ENCODE data around the gene SLC4A7.

The SLC4A7 gene

DNA sequence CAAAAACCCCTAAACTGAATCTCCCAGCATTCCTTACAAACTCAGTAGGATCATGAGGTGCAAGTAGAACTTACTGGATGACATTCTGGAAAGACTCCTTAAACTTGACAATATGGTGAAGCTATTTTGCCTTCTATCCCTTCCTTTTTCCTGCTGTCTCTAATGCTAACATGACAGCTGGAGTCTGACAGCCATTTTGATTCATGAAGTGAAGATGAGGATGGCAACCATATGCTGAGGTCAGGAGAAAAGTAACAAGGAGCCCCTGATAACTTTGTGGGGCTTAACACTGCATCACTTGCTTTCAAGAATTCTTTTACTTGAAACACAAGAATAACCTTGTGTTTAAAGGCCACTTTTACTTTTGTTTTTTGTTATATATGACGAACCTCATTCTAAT is 100.0 kb downstream of the SLC4A7 start:
- Histone ChIP-seq H3K4me1 (ENCODE audit: control insufficient read depth, low read length) (no peaks in the 10 kb centered on the region), H3K9me2 (replicated peaks; ENCODE audit: control insufficient read depth, low read length) (no peaks in the 10 kb centered on the region), H3K27ac (ENCODE audit: low read depth, low read length) (no peak overlapping the region), H4K20me1 (ENCODE audit: control insufficient read depth, insufficient read depth, low read depth, low read length) (no peaks in the 10 kb centered on the region), H3K4me3 (ENCODE audit: low read length) (no peak overlapping the region), H3K36me3 (ENCODE audit: control insufficient read depth, low read length) (peaks cover 77% of the 10 kb centered on the region), H3K9me3 (ENCODE audit: control insufficient read depth, insufficient read depth, low read length) (no peaks in the 10 kb centered on the region), H3K4me2 (ENCODE audit: low read length) (no peak overlapping the region), H3K79me2 (ENCODE audit: control insufficient read depth, low read length) (no peaks in the 10 kb centered on the region), H3K27me3 (ENCODE audit: control insufficient read depth, low read length) (no peaks in the 10 kb centered on the region), H3F3A (ENCODE audit: control insufficient read depth, insufficient read depth) (no peaks in the 10 kb centered on the region; the same call in 1 of the 2 replicates)
- no peak for TF ChIP-seq EZH2phosphoT487 (IDR thresholded peaks at IDR 0.05; ENCODE audit: borderline replicate concordance, low read length)
- TF ChIP-seq, protein P1, sequence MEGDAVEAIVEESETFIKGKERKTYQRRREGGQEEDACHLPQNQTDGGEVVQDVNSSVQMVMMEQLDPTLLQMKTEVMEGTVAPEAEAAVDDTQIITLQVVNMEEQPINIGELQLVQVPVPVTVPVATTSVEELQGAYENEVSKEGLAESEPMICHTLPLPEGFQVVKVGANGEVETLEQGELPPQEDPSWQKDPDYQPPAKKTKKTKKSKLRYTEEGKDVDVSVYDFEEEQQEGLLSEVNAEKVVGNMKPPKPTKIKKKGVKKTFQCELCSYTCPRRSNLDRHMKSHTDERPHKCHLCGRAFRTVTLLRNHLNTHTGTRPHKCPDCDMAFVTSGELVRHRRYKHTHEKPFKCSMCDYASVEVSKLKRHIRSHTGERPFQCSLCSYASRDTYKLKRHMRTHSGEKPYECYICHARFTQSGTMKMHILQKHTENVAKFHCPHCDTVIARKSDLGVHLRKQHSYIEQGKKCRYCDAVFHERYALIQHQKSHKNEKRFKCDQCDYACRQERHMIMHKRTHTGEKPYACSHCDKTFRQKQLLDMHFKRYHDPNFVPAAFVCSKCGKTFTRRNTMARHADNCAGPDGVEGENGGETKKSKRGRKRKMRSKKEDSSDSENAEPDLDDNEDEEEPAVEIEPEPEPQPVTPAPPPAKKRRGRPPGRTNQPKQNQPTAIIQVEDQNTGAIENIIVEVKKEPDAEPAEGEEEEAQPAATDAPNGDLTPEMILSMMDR (IDR thresholded peaks at IDR 0.05; ENCODE audit: low read depth, low read length, poor library complexity, severe bottlenecking): no peak

DNA sequence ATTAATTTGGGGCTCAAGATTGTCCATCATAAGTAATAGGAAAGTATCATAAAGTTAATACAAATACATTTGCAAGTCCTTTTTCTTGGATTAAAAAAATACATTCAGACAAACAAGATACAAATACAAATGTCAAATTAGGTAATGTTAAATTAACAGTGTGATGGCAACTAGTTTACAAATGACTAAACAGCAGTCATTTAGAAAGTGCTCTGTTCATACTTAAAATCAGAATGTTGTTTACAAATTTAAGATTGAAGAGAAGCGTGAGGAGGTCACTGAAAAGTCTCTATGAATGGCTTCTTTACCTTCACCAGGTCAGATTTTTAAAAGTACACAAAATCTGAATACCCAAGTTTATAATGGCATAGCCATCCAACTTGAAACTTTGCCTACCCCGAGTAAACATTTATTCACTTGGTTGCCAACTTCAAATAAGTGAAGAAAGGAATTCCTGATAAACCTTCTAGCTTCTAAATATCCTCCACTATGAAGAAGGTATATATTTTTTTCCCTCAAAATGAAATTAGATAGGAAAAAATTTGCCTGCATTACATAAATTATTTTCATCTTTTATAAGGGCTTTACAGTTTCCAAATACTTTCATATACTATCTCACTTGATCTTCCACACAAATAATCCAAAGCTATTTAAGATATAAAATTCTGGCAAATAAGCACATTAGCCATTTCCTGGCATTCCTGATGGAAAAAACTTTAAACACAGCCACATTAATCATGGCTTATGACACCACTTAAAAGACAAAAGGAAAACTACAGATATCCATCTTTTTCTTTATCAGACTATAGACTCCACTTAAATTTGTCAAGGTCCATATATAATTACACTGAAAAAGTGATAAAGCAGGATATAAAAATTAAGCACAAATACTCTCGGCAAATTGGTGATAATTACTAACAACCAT is 103.5 kb downstream of the SLC4A7 start:
- no peaks in the 10 kb centered on the region for H3K9me3 ChIP-seq (ENCODE audit: control insufficient read depth, insufficient read depth, low read length)

DNA sequence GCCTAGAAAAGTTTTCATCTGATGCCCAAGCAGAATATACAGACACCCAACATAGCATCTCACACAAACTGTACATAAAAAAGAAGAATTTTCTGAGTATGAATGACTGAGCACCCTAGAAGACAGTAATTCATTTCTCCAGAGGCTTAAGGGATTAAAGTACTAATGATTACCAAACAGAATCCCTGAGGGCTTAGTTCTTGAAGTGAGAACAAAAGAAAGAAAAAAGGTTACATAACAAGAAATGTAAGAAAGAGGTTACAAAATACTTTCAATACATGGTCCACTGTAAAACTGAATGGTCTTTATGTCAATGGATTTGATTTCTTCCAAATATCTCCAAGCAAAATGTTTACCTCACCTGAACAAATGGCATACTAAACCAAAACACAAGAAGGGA is 105.9 kb downstream of the SLC4A7 start:
- H3K4me1 ChIP-seq (ENCODE audit: control insufficient read depth, low read length): no peaks in the 10 kb centered on the region
- H3K79me2 ChIP-seq (ENCODE audit: control insufficient read depth, low read length): no peaks in the 10 kb centered on the region
- no peaks in the 10 kb centered on the region for H4K20me1 ChIP-seq (ENCODE audit: control insufficient read depth, insufficient read depth, low read depth, low read length)
- H3K36me3 ChIP-seq (ENCODE audit: control insufficient read depth, low read length): peaks cover 47% of the 10 kb centered on the region
- no peak for TF ChIP-seq EZH2phosphoT487 (IDR thresholded peaks at IDR 0.05; ENCODE audit: borderline replicate concordance, low read length)
- TF ChIP-seq, protein P1 (IDR thresholded peaks at IDR 0.05; ENCODE audit: low read depth, low read length, poor library complexity, severe bottlenecking): no peak
- H3K4me2 ChIP-seq (ENCODE audit: low read length): no peak overlapping the region
- H3K27ac ChIP-seq (ENCODE audit: low read depth, low read length): no peak overlapping the region
- no peak overlapping the region for H3K4me3 ChIP-seq (ENCODE audit: low read length)
- no peaks in the 10 kb centered on the region for H3K27me3 ChIP-seq (ENCODE audit: control insufficient read depth, low read length)
- H3K9me2 ChIP-seq (replicated peaks; ENCODE audit: control insufficient read depth, low read length): no peaks in the 10 kb centered on the region
- no peaks in the 10 kb centered on the region for H3K9me3 ChIP-seq (ENCODE audit: control insufficient read depth, insufficient read depth, low read length)
- H3F3A ChIP-seq (ENCODE audit: control insufficient read depth, insufficient read depth): peaks cover 6% of the 10 kb centered on the region; the same call in 1 of the 2 replicates

More for the DNA sequence above, 103.5 kb downstream of the SLC4A7 start:
- H3K4me3 ChIP-seq (ENCODE audit: low read length): no peak overlapping the region
- no peaks in the 10 kb centered on the region for H3K27me3 ChIP-seq (ENCODE audit: control insufficient read depth, low read length)
- no peaks in the 10 kb centered on the region for H3K4me1 ChIP-seq (ENCODE audit: control insufficient read depth, low read length)
- TF ChIP-seq, protein P1 (IDR thresholded peaks at IDR 0.05; ENCODE audit: low read depth, low read length, poor library complexity, severe bottlenecking): no peak
- TF ChIP-seq EZH2phosphoT487 (IDR thresholded peaks at IDR 0.05; ENCODE audit: borderline replicate concordance, low read length): no peak
- H3F3A ChIP-seq (ENCODE audit: control insufficient read depth, insufficient read depth): peaks cover 6% of the 10 kb centered on the region; the same call in 1 of the 2 replicates
- no peaks in the 10 kb centered on the region for H4K20me1 ChIP-seq (ENCODE audit: control insufficient read depth, insufficient read depth, low read depth, low read length)
- no peak overlapping the region for H3K27ac ChIP-seq (ENCODE audit: low read depth, low read length)
- no peaks in the 10 kb centered on the region for H3K9me2 ChIP-seq (replicated peaks; ENCODE audit: control insufficient read depth, low read length)
- H3K36me3 ChIP-seq (ENCODE audit: control insufficient read depth, low read length): peaks cover 67% of the 10 kb centered on the region
- no peaks in the 10 kb centered on the region for H3K79me2 ChIP-seq (ENCODE audit: control insufficient read depth, low read length)
- H3K4me2 ChIP-seq (ENCODE audit: low read length): no peak overlapping the region

Measured in DOHH2 (cell line).